ENCODE measurements around the gene UNKL.

- no peak for TF ChIP-seq POLR2A (IDR thresholded peaks at IDR 0.05; ENCODE audit: low read depth, low read length)
- no peak for TF ChIP-seq TAF1 (IDR thresholded peaks at IDR 0.05; ENCODE audit: low read depth, low read length)
- no peak for TF ChIP-seq POLR2AphosphoS5 (IDR thresholded peaks at IDR 0.05; ENCODE audit: low read depth, low read length)
Measured at GRCh38 chr16:1431497-1432270, 17.2 kb upstream of the UNKL start.
